ENCODE measurements around the gene TBC1D9B.

The TBC1D9B gene

DNA sequence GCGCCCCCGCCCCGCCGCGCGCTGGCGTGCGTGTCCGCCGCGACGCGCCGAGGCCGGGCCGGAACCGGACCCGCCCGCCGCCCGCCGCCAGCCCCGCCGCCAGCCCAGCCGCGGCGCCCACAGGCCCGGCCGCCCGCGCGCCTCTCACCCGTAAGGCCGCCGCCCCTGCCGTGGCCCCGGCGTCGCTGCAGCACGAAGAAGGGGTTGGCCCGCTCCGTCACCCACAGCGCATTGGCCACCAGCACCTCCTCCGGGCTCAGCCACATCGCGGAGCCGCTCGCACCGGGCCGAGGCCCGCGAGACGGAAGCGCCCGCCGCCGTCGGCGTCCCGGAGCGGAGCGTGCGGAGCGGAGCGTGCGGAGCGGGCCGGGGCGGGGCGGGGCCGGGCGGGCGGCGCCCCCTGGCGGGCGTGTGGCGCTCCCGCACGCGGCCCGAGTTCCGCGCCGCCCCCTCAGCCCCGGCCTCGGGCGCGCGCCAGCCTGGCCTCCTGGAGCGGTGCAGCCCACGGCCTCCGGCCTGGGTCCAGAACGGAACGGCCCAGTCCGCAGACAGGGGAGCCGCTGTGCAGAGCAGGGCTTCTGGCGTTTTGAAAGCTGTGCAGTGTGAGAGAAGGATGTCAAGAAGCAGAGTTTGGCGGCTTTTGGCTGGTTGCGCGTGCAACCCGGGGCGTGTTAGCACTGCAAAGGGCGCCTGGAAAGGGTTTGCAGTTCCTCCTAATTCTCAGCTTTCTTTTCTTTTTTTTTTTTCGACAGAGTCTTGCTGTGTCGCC lies at the start of gene TBC1D9B:
Gene TBC1D9B, minus strand, starts transcription at position 342 of the 769 bp plus-strand sequence. Its CDS starts 76 bp downstream, at position 266.
- peaks cover 21% of the 10 kb centered on the region for H3K36me3 Mint-ChIP-seq (ENCODE audit: low read depth)
- no peaks in the 10 kb centered on the region for H3K9me3 Mint-ChIP-seq
- H3K4me1 Mint-ChIP-seq, result peaks cover 5% of the 10 kb centered on the region
- TF ChIP-seq, protein P1, sequence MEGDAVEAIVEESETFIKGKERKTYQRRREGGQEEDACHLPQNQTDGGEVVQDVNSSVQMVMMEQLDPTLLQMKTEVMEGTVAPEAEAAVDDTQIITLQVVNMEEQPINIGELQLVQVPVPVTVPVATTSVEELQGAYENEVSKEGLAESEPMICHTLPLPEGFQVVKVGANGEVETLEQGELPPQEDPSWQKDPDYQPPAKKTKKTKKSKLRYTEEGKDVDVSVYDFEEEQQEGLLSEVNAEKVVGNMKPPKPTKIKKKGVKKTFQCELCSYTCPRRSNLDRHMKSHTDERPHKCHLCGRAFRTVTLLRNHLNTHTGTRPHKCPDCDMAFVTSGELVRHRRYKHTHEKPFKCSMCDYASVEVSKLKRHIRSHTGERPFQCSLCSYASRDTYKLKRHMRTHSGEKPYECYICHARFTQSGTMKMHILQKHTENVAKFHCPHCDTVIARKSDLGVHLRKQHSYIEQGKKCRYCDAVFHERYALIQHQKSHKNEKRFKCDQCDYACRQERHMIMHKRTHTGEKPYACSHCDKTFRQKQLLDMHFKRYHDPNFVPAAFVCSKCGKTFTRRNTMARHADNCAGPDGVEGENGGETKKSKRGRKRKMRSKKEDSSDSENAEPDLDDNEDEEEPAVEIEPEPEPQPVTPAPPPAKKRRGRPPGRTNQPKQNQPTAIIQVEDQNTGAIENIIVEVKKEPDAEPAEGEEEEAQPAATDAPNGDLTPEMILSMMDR (IDR thresholded peaks at IDR 0.05), result no peak
- H3K4me3 Mint-ChIP-seq, result peak within 1 kb of the TSS; percentile 86
- H3K27ac Mint-ChIP-seq, result no peak within 1 kb of the TSS
- H3K27me3 Mint-ChIP-seq (ENCODE audit: low read depth, poor library complexity), result peaks cover 17% of the 10 kb centered on the region
- peak; percentile 71 for DNase-seq

DNA sequence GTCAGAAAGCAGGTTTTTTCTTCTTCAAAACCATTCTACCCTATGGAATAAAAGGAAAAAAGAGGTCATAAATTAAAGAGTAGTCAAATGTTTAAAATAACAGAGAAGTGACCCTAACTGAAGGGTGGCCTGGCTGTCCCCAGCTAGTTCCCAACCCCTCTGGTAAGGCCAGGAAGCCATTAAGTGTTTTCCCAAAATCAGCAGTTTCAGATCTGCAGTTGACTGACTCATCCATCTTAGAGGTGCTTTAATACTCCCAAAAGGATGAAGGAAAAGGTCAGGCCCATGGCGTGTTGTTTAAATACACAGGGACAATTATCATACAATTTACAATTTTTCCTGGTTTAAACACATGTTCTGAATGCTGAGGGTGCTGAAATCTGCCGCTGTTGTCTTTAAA lies 47.9 kb upstream of the TBC1D9B start:
- Mint-ChIP-seq H3K36me3 (ENCODE audit: low read depth) (peaks cover 70% of the 10 kb centered on the region), H3K27me3 (ENCODE audit: low read depth, poor library complexity) (no peaks in the 10 kb centered on the region), H3K9me3 (peaks cover 3% of the 10 kb centered on the region), H3K27ac (no peak overlapping the region), H3K4me3 (no peak overlapping the region), H3K4me1 (peaks cover 14% of the 10 kb centered on the region)
- TF ChIP-seq, protein P1 (IDR thresholded peaks at IDR 0.05), result no peak
- no peak for DNase-seq

DNA sequence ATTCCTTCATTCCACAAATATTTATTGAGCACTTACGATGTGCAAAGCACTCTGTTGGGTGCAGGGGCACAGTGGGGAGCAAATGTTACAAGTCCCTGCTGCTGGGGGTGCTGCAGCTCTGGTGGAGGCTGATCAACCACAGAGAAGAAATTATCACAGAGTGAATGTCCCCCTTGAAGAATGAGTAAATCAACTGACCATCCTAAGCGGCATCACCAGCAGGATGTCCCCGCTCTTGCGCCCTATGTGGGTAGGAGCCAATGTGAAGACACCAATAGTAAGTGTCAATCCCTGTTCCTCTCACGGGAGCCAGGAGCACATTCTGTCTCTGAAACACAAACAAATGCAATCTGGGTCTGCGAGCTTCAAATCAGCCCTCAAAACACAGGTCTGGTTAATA lies 47.4 kb upstream of the TBC1D9B start:
- peaks cover 67% of the 10 kb centered on the region for H3K36me3 Mint-ChIP-seq (ENCODE audit: low read depth)
- H3K27me3 Mint-ChIP-seq (ENCODE audit: low read depth, poor library complexity), result no peaks in the 10 kb centered on the region
- TF ChIP-seq, protein P1 (IDR thresholded peaks at IDR 0.05), result no peak
- DNase-seq, result no peak
- H3K4me3 Mint-ChIP-seq, result no peak overlapping the region
- H3K27ac Mint-ChIP-seq, result no peak overlapping the region
- peaks cover 3% of the 10 kb centered on the region for H3K9me3 Mint-ChIP-seq
- peaks cover 14% of the 10 kb centered on the region for H3K4me1 Mint-ChIP-seq

DNA sequence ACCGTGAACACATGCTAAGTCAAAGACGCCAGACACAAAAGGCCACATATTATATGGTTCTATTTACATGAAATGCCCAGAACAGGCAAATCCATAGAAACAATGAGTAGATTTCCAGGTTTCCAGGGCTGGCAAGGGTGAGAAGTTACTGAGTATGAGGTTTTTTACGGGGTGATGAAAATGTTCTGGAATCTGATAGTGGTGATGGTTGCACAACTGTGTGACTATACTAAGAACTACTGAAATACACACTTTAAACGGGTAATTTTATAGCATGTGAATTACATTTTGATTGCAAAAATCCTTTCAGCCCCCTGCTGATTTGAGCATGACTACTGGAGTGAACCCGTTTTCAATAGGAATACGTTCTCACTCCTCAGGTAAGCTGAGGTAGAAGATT lies 46.7 kb upstream of the TBC1D9B start:
- TF ChIP-seq, protein P1 (IDR thresholded peaks at IDR 0.05), result no peak
- Mint-ChIP-seq H3K27ac (no peak overlapping the region), H3K9me3 (peaks cover 3% of the 10 kb centered on the region), H3K4me1 (peaks cover 14% of the 10 kb centered on the region), H3K27me3 (ENCODE audit: low read depth, poor library complexity) (no peaks in the 10 kb centered on the region), H3K36me3 (ENCODE audit: low read depth) (peaks cover 72% of the 10 kb centered on the region), H3K4me3 (no peak overlapping the region)
- DNase-seq, result no peak

DNA sequence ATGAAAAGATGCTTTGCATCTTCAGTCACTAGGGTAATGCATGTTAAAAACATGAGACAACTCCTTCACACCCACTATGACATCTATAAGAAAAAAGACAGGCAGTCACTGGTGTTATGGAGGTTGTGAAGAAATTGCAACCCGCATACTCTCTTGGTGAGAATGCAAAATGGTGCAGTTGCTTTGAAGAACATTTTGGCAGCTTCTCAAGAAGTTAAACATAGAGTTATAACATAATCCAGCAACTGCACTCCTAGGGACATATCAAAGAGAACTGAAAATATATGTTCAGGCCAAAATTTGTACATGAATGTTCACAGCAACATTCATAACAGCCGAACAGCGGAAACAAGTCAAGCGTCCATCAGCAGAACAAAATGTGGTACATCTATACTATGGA lies 46.3 kb upstream of the TBC1D9B start:
- Mint-ChIP-seq H3K4me3 (no peak overlapping the region), H3K36me3 (ENCODE audit: low read depth) (peaks cover 70% of the 10 kb centered on the region), H3K27ac (no peak overlapping the region), H3K27me3 (ENCODE audit: low read depth, poor library complexity) (no peaks in the 10 kb centered on the region), H3K4me1 (peaks cover 14% of the 10 kb centered on the region), H3K9me3 (peaks cover 3% of the 10 kb centered on the region)
- TF ChIP-seq, protein P1 (IDR thresholded peaks at IDR 0.05), result no peak
- no peak for DNase-seq

All from nephron progenitor cell (in vitro differentiated cells).